Stimulated activated CD8-positive, alpha-beta memory T cell treated with anti-CD3 and anti-CD28 coated beads, Interleukin-15, amount 100 ng/mL, for 1 hour (primary cell): ENCODE measurements around the gene CEBPG.

Source experiments
- DNase-seq: peaks from one replicate; pipeline ENCODE4 v3.0.0-alpha.2; 2020; ENCODE audit warnings: low read depth

CEBPG gene

GRCh38 chr19:33350538-33351309 is 22.8 kb upstream of the CEBPG start:
- DNase-seq, result no peak

- DNase-seq, result no peak
These were observed 18.0 kb upstream of the CEBPG start for GRCh38 chr19:33355535-33355934.

GRCh38 chr19:33357556-33357955 is 16.0 kb upstream of the CEBPG start:
- no peak for DNase-seq

GRCh38 chr19:33358408-33358807 is 15.1 kb upstream of the CEBPG start:
- no peak for DNase-seq

GRCh38 chr19:33359581-33359980 is 13.9 kb upstream of the CEBPG start:
- no peak for DNase-seq

GRCh38 chr19:33362508-33363228 is 10.8 kb upstream of the CEBPG start:
- no peak for DNase-seq

- no peak for DNase-seq
These were observed 10.0 kb upstream of the CEBPG start for GRCh38 chr19:33363476-33363875.

GRCh38 chr19:33365691-33366090 is 7.8 kb upstream of the CEBPG start:
- DNase-seq, result no peak

- no peak for DNase-seq
These were observed 7.4 kb upstream of the CEBPG start for GRCh38 chr19:33366127-33366526.

GRCh38 chr19:33366897-33367296 is 6.6 kb upstream of the CEBPG start:
- DNase-seq, result no peak

- no peak for DNase-seq
These were observed 5.2 kb upstream of the CEBPG start for GRCh38 chr19:33368074-33368864.

- DNase-seq, result no peak
These were observed 2.7 kb upstream of the CEBPG start for GRCh38 chr19:33370783-33371182.

- DNase-seq, result no peak
These were observed 766 bp downstream of the CEBPG start for GRCh38 chr19:33374236-33374714.

GRCh38 chr19:33375156-33375836 is 1.8 kb downstream of the CEBPG start:
- no peak for DNase-seq

- no peak for DNase-seq
These were observed 2.3 kb downstream of the CEBPG start for GRCh38 chr19:33375837-33376159.

GRCh38 chr19:33376423-33376822 is 2.9 kb downstream of the CEBPG start:
- DNase-seq, result no peak

GRCh38 chr19:33376941-33377557 is 3.5 kb downstream of the CEBPG start:
- DNase-seq, result no peak

- DNase-seq, result no peak
These were observed 4.3 kb downstream of the CEBPG start for GRCh38 chr19:33377586-33378475.

GRCh38 chr19:33379151-33379829 is 5.8 kb downstream of the CEBPG start:
- DNase-seq, result no peak

- no peak for DNase-seq
These were observed 7.6 kb downstream of the CEBPG start for GRCh38 chr19:33381101-33381500.
